VCaP (cell line): ENCODE data around the gene NDUFA11.

ENCODE experiments used
- H3K27ac ChIP-seq: fragments of 450-650 bp; 2 replicates; pipeline ENCODE4 v1.5.1; 2017
- TF ChIP-seq, protein P1 (sequence below): fragments of 450-650 bp; conservative IDR thresholded peaks from 2 replicates; pipeline ENCODE4 v1.5.1; 2017; ENCODE audit warnings: mild to moderate bottlenecking, moderate library complexity

Gene NDUFA11

GRCh38 chr19:5896365-5897076 lies 7.1 kb downstream of the NDUFA11 start:
- TF ChIP-seq, protein P1, sequence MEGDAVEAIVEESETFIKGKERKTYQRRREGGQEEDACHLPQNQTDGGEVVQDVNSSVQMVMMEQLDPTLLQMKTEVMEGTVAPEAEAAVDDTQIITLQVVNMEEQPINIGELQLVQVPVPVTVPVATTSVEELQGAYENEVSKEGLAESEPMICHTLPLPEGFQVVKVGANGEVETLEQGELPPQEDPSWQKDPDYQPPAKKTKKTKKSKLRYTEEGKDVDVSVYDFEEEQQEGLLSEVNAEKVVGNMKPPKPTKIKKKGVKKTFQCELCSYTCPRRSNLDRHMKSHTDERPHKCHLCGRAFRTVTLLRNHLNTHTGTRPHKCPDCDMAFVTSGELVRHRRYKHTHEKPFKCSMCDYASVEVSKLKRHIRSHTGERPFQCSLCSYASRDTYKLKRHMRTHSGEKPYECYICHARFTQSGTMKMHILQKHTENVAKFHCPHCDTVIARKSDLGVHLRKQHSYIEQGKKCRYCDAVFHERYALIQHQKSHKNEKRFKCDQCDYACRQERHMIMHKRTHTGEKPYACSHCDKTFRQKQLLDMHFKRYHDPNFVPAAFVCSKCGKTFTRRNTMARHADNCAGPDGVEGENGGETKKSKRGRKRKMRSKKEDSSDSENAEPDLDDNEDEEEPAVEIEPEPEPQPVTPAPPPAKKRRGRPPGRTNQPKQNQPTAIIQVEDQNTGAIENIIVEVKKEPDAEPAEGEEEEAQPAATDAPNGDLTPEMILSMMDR, result no peak
- H3K27ac ChIP-seq, result no peak overlapping the region

DNA sequence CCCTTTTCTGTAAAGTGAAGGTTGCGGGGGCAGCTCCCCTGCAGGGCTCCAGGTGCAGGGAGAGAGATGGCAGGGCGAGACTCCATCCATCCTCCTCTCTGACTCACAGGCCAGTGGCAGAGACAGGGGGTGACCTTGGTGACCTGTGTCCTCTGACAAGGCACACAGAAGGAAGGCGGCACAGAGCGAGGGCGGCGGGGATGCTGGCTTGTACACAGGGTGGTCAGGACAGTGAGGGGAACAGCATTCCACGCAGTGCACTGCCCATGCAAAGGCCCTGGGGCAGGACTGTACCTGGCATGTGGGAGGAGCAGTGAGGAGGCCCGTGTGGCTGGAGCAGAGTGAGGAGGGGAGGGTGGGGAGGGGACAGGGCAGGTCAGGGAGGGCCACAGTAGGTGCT lies 7.7 kb downstream of the NDUFA11 start:
- TF ChIP-seq, protein P1, result no peak
- H3K27ac ChIP-seq, result no peak overlapping the region

DNA sequence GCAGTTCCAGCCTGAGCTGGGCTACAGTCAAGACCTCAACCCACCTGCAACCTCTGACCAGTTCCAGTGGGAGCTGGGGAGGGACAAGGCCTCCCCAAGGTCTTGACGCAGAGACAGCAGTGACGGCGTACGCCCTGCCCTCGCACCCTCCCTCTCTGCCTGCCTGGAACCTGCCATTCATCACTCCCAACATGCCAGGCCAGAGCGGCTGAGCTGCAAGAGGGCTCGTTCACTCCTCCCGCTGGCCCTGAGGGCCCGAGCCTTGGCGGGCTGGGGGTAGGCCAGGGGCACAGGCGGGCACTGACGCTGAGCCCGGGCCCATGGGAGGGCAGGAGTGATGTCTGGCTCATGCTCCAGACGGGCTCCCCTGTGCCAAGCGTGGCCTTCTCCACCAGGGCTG lies 8.2 kb downstream of the NDUFA11 start:
- no peak overlapping the region for H3K27ac ChIP-seq
- TF ChIP-seq, protein P1, result no peak

DNA sequence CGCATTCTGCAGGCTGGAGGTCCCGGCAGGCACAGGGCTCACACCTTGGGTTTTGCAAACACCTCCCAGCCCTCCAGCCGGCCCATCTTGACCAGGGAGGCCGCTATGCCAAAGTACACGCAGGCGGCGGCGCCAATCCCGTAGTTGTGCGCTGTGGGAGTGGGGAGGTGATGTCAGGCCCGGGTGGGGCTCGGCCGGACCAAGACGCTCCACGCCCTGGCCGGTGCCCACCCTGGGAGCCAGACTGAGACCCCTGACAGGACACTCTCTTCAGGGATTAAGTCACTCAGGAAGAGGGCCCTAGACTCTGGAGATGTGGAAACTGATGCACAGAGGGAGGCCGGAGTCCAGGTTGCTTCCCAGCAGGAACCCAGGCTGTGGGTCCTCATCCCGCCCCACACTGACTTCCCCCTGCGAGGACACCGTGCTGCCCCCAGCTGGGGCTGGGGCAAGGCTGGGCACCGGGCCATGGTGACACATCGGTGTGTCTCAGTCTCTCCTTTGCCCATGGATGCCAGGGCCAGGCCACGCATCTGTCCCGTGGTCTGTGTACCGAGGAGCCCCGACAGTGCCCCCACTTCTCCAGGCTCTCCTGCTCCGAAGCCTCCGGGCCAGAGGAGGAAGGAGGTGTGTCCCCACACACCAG lies 8.8 kb downstream of the NDUFA11 start:
- TF ChIP-seq, protein P1, result no peak
- H3K27ac ChIP-seq, result no peak overlapping the region

DNA sequence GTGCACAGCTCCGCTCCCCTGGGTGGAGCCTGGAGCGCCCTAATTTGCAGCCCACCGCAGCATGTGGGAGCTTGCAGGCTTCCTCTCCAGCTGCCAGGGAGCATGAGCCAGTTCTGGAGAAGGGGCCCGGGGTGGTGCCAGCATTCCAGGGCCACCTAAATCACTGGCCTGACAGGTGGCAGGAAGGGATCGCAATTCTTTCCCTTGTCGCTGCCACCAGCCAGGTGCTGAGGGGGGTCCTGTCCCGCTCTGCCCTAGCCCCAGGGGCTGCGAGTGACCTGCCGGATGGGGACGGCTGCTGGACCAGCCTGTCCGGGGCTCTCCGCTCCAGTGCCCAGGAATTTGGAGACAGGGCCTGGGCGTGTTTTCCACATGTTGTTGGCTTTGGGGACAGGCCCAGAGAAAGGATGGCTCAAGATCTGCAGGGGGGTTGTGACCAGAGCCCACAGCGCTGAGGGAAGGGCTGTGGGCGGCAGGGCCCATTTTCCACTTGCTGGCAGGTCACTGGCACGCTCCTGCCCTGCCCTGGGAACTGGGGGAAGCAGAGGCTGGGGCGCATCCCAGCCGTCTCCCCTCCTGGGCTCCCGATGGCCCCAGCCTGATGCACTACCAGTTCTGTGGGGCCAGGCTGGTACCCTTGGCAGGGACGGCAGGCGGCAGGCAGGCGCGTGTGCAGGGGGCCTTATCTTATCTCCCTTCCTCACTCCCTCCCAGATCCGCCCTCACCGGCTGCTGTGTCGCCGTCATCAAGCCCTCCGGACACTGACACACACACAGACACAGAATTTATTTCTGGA lies 9.5 kb downstream of the NDUFA11 start:
- no peak overlapping the region for H3K27ac ChIP-seq
- TF ChIP-seq, protein P1, result no peak

GRCh38 chr19:5893296-5893903 lies 10.2 kb downstream of the NDUFA11 start:
- no peak overlapping the region for H3K27ac ChIP-seq
- TF ChIP-seq, protein P1, result no peak

DNA sequence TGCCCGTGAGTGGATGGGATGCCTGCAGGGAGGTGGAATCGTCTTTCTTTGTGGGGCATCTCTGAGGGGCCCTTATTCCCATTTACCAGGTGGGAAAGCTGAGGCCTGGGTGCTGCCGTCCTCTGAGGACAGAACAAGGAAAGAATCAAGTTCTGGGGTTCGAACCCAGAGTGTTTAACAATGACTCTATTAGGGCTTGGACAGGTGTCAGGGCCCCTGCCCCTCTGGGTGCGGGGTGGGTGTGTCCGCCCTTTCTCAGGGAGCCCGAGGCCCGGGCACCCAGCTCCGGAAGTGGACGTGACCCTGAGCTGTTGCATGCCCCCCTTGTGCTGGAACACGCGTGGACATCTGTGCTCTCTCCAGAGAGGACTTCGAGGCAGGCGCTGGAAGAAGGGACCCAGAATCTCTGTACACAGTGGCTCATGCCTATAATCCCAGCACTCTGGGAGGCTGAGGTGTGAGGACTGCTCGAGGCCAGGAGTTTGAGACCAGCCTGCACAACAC lies 10.8 kb downstream of the NDUFA11 start:
- TF ChIP-seq, protein P1, result 0 out of 2 replicates have a peak, but pooled peaks have one; percentile 5
- no peak overlapping the region for H3K27ac ChIP-seq
